ENCODE results near the gene CROCC2. TPM values are rescaled to one million over a fixed set of nuclear protein-coding genes. Genes with fewer than 3 reads are reported as not detected.
A peak's percentile ranks its signal among the peaks of the same experiment; 100 is the strongest.

The CROCC2 gene
- polyA plus RNA-seq, 1 donor: 0.09 TPM

DNA sequence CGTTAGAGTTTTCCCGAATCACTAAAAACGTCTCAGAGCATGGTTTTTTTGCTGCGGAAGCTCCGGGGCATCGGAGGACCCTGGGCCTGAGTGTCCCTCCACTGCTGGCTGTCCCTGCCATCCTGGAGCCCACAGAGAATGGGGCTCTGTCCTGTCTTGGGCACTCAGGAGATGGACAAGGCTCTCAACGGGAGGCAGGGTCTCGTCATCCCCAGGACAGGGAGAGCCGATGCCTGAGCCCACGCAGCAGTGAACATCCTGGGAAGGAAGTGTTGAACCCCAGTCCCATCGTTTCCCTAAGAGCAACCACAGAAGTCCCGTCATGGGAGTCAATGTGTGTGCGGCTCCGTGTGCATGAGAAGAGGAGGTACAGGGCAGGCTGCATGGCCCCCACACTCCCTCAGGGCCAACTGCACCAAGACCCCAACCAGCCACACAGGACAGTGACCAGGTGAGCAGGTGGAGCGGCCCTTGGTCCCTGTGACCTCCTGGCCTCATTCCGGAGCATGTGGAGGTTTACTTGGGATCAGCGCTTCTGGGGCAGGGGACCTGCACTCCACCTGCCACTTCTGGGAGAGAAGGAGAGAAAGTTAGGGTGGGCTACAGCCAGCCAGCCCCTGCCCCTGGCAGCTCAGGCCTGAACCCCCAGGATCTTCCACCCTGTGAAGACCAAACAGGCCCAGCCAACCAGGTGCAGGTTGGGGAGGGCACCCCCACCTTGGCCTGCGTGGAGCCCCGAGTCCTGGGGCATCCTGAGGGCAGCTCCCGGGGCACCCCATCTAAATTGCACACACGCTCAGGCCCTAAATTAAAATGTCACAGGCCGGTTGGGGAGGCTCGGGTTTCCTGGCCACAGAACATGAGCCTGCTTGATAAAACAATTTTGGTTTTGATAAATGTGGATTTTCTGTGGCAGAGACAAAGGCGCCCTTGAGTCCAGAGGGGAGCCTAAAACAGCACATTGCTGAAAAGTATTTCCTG, 89.2 kb downstream of the CROCC2 start:
- H3K4me3 ChIP-seq (ENCODE audit: low read length): no peak overlapping the region
- DNase-seq: no peak
- peaks cover 27% of the 10 kb centered on the region for H3K27me3 ChIP-seq (ENCODE audit: control insufficient read depth, insufficient read depth, low read length)
- H3K36me3 ChIP-seq (ENCODE audit: control insufficient read depth, insufficient read depth, low read length): no peaks in the 10 kb centered on the region
- no peak overlapping the region for H3K27ac ChIP-seq (ENCODE audit: low read length)
- peaks cover 3% of the 10 kb centered on the region for H3K4me1 ChIP-seq (ENCODE audit: control insufficient read depth, insufficient read depth, low read length)
- H3K9me3 ChIP-seq (ENCODE audit: control insufficient read depth, low read depth, low read length): peaks cover 3% of the 10 kb centered on the region
- no CpG with 5 or more reads among the region's 24 CpGs for WGBS (ENCODE audit: insufficient coverage, low lambda C conversion rate)

DNA sequence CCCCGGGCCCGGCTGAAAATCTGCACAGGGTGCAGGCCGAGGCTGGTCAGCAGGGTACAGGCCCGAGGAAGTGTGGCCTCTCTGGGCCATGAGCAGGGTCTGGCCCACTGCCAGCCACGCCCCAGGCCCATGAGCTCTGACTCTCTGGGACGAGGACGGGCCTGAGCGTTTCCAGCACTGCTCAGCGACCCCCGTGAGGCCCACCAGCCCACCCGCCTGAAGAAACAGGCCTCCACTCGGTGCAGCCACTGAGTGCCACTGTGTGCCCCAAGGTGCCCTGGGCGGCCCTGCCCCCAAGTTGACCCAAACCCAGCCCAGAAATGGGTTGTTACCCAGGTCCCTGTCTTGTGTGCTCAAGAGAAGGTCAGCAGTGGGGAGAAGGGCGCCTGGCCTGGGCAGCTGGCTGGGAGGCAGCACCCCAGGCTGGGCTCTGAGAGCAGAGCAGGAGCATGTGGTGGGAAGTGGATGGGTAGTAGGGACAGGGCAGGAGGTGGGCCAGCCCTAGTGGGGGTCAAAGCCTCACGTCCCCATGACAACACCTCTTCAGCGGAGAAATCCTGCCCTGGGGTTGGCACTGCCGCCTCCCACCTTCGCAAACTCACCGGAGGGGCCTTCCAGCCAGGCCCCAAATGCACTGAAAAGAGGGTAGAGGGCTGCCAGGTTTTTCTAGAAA, 90.2 kb downstream of the CROCC2 start:
- H3K27me3 ChIP-seq (ENCODE audit: control insufficient read depth, insufficient read depth, low read length): peaks cover 37% of the 10 kb centered on the region
- peaks cover 3% of the 10 kb centered on the region for H3K4me1 ChIP-seq (ENCODE audit: control insufficient read depth, insufficient read depth, low read length)
- DNase-seq: no peak
- H3K4me3 ChIP-seq (ENCODE audit: low read length): no peak overlapping the region
- no peaks in the 10 kb centered on the region for H3K36me3 ChIP-seq (ENCODE audit: control insufficient read depth, insufficient read depth, low read length)
- no CpG with 5 or more reads among the region's 19 CpGs for WGBS (ENCODE audit: insufficient coverage, low lambda C conversion rate)
- H3K9me3 ChIP-seq (ENCODE audit: control insufficient read depth, low read depth, low read length): peaks cover 3% of the 10 kb centered on the region
- H3K27ac ChIP-seq (ENCODE audit: low read length): no peak overlapping the region

- DNase-seq: no peak
- Histone ChIP-seq H3K27me3 (ENCODE audit: control insufficient read depth, insufficient read depth, low read length) (peaks cover 42% of the 10 kb centered on the region), H3K4me1 (ENCODE audit: control insufficient read depth, insufficient read depth, low read length) (peaks cover 3% of the 10 kb centered on the region), H3K36me3 (ENCODE audit: control insufficient read depth, insufficient read depth, low read length) (no peaks in the 10 kb centered on the region), H3K9me3 (ENCODE audit: control insufficient read depth, low read depth, low read length) (peaks cover 3% of the 10 kb centered on the region), H3K27ac (ENCODE audit: low read length) (no peak overlapping the region), H3K4me3 (ENCODE audit: low read length) (no peak overlapping the region)
- WGBS (ENCODE audit: insufficient coverage, low lambda C conversion rate): no CpG with 5 or more reads among the region's 13 CpGs
Observed at GRCh38 chr2:240996834-240997140, 90.7 kb downstream of the CROCC2 start.

- no peak for DNase-seq
- H3K9me3 ChIP-seq (ENCODE audit: control insufficient read depth, low read depth, low read length): peaks cover 3% of the 10 kb centered on the region
- peaks cover 41% of the 10 kb centered on the region for H3K27me3 ChIP-seq (ENCODE audit: control insufficient read depth, insufficient read depth, low read length)
- no peaks in the 10 kb centered on the region for H3K4me1 ChIP-seq (ENCODE audit: control insufficient read depth, insufficient read depth, low read length)
- WGBS (ENCODE audit: insufficient coverage, low lambda C conversion rate): 40% methylated on average over 1 of the region's 16 CpGs
- no peak overlapping the region for H3K27ac ChIP-seq (ENCODE audit: low read length)
- H3K4me3 ChIP-seq (ENCODE audit: low read length): no peak overlapping the region
- no peaks in the 10 kb centered on the region for H3K36me3 ChIP-seq (ENCODE audit: control insufficient read depth, insufficient read depth, low read length)
Observed at GRCh38 chr2:240997141-240997855, 91.2 kb downstream of the CROCC2 start.

- no CpG with 5 or more reads among the region's 61 CpGs for WGBS (ENCODE audit: insufficient coverage, low lambda C conversion rate)
- Histone ChIP-seq H3K27me3 (ENCODE audit: control insufficient read depth, insufficient read depth, low read length) (peaks cover 41% of the 10 kb centered on the region), H3K36me3 (ENCODE audit: control insufficient read depth, insufficient read depth, low read length) (no peaks in the 10 kb centered on the region), H3K4me1 (ENCODE audit: control insufficient read depth, insufficient read depth, low read length) (no peaks in the 10 kb centered on the region), H3K9me3 (ENCODE audit: control insufficient read depth, low read depth, low read length) (peaks cover 5% of the 10 kb centered on the region), H3K27ac (ENCODE audit: low read length) (no peak within 1 kb of the TSS), H3K4me3 (ENCODE audit: low read length) (peak within 1 kb of the TSS; percentile 24)
- peak; percentile 55 to 85 for DNase-seq
Observed at GRCh38 chr2:240997856-240998705, 91.9 kb downstream of the CROCC2 start, which contains the start of gene SNED1. TSS of gene SNED1 (plus strand) at chr2:240998618. CDS start at chr2:240998838, 220 bp downstream.

DNA sequence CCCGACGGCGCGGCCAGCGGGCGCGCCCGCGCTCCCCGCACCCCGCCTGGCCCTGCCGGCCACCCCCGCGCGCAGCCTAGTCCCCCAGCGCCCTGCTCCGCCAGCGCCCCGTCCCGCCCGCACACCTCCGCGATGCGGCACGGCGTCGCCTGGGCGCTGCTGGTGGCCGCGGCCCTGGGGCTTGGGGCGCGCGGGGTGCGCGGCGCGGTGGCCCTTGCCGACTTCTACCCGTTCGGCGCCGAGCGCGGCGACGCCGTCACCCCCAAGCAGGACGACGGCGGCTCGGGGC, 92.5 kb downstream of the CROCC2 start:
- Histone ChIP-seq H3K4me3 (ENCODE audit: low read length) (no peak overlapping the region), H3K4me1 (ENCODE audit: control insufficient read depth, insufficient read depth, low read length) (no peaks in the 10 kb centered on the region), H3K9me3 (ENCODE audit: control insufficient read depth, low read depth, low read length) (peaks cover 9% of the 10 kb centered on the region), H3K36me3 (ENCODE audit: control insufficient read depth, insufficient read depth, low read length) (no peaks in the 10 kb centered on the region), H3K27ac (ENCODE audit: low read length) (no peak overlapping the region), H3K27me3 (ENCODE audit: control insufficient read depth, insufficient read depth, low read length) (peaks cover 41% of the 10 kb centered on the region)
- no CpG with 5 or more reads among the region's 51 CpGs for WGBS (ENCODE audit: insufficient coverage, low lambda C conversion rate)
- DNase-seq: no peak

- Histone ChIP-seq H3K4me1 (ENCODE audit: control insufficient read depth, insufficient read depth, low read length) (no peaks in the 10 kb centered on the region), H3K4me3 (ENCODE audit: low read length) (peak overlapping the region; percentile 13), H3K27me3 (ENCODE audit: control insufficient read depth, insufficient read depth, low read length) (peaks cover 41% of the 10 kb centered on the region), H3K9me3 (ENCODE audit: control insufficient read depth, low read depth, low read length) (peaks cover 9% of the 10 kb centered on the region), H3K27ac (ENCODE audit: low read length) (no peak overlapping the region), H3K36me3 (ENCODE audit: control insufficient read depth, insufficient read depth, low read length) (no peaks in the 10 kb centered on the region)
- WGBS (ENCODE audit: insufficient coverage, low lambda C conversion rate): no CpG with 5 or more reads among the region's 71 CpGs
- peak in 1 of 2 donors; percentile 38 for DNase-seq
Observed at GRCh38 chr2:240998995-240999791, 93.1 kb downstream of the CROCC2 start.

- Histone ChIP-seq H3K9me3 (ENCODE audit: control insufficient read depth, low read depth, low read length) (peaks cover 12% of the 10 kb centered on the region), H3K36me3 (ENCODE audit: control insufficient read depth, insufficient read depth, low read length) (no peaks in the 10 kb centered on the region), H3K4me3 (ENCODE audit: low read length) (no peak overlapping the region), H3K4me1 (ENCODE audit: control insufficient read depth, insufficient read depth, low read length) (no peaks in the 10 kb centered on the region), H3K27ac (ENCODE audit: low read length) (no peak overlapping the region), H3K27me3 (ENCODE audit: control insufficient read depth, insufficient read depth, low read length) (peaks cover 41% of the 10 kb centered on the region)
- WGBS (ENCODE audit: insufficient coverage, low lambda C conversion rate): no CpG with 5 or more reads among the region's 19 CpGs
- no peak for DNase-seq
Observed at GRCh38 chr2:240999873-241000541, 93.9 kb downstream of the CROCC2 start.

GRCh38 chr2:241000831-241001321, 94.7 kb downstream of the CROCC2 start:
- DNase-seq: no peak
- H3K4me3 ChIP-seq (ENCODE audit: low read length): no peak overlapping the region
- no peaks in the 10 kb centered on the region for H3K36me3 ChIP-seq (ENCODE audit: control insufficient read depth, insufficient read depth, low read length)
- peaks cover 15% of the 10 kb centered on the region for H3K9me3 ChIP-seq (ENCODE audit: control insufficient read depth, low read depth, low read length)
- WGBS (ENCODE audit: insufficient coverage, low lambda C conversion rate): no CpG with 5 or more reads among the region's 9 CpGs
- H3K27me3 ChIP-seq (ENCODE audit: control insufficient read depth, insufficient read depth, low read length): peaks cover 41% of the 10 kb centered on the region
- H3K27ac ChIP-seq (ENCODE audit: low read length): no peak overlapping the region
- no peaks in the 10 kb centered on the region for H3K4me1 ChIP-seq (ENCODE audit: control insufficient read depth, insufficient read depth, low read length)

Data from large intestine (tissue), 3 donors.